ENCODE data around the gene PMF1. TPM values are rescaled to one million over a fixed set of nuclear protein-coding genes. Genes with fewer than 3 reads are reported as not detected.
A peak's percentile ranks its signal among the peaks of the same experiment; 100 is the strongest.

Gene PMF1
- total and polyA plus RNA-seq, 4 donors, result 24.7 to 63.5 (median 36.9) TPM

DNA sequence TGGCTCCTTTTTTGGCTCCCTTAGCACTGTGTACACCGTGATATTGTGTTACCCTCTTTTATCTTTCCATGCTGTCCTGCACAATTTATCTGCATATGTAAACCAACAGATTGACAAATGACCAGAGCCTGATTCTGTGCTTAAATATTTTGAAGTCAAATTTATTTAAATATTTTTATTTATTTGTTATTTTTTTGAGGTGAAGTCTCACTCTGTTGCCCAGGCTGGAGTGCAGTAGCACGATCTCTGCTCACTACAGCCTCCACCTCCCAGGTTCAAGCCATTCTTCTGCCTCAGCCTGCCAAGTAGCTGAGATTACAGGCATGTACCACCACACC lies 12.8 kb downstream of the PMF1 start:
- no peak for TF ChIP-seq HNF4G (IDR thresholded peaks at IDR 0.05)
- TF ChIP-seq, protein P1, sequence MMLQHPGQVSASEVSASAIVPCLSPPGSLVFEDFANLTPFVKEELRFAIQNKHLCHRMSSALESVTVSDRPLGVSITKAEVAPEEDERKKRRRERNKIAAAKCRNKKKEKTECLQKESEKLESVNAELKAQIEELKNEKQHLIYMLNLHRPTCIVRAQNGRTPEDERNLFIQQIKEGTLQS (IDR thresholded peaks at IDR 0.05), result no peak
- TF ChIP-seq, protein P2, sequence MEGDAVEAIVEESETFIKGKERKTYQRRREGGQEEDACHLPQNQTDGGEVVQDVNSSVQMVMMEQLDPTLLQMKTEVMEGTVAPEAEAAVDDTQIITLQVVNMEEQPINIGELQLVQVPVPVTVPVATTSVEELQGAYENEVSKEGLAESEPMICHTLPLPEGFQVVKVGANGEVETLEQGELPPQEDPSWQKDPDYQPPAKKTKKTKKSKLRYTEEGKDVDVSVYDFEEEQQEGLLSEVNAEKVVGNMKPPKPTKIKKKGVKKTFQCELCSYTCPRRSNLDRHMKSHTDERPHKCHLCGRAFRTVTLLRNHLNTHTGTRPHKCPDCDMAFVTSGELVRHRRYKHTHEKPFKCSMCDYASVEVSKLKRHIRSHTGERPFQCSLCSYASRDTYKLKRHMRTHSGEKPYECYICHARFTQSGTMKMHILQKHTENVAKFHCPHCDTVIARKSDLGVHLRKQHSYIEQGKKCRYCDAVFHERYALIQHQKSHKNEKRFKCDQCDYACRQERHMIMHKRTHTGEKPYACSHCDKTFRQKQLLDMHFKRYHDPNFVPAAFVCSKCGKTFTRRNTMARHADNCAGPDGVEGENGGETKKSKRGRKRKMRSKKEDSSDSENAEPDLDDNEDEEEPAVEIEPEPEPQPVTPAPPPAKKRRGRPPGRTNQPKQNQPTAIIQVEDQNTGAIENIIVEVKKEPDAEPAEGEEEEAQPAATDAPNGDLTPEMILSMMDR (IDR thresholded peaks at IDR 0.05; ENCODE audit: low read depth, low read length, missing input control), result no peak
- no peak for TF ChIP-seq EGR1 (IDR thresholded peaks at IDR 0.05; ENCODE audit: low read depth in 2 of 2)
- TF ChIP-seq HNF4A (conservative IDR thresholded peaks at IDR 0.05), result no peak
- TF ChIP-seq YY1 (IDR thresholded peaks at IDR 0.05), result peak; percentile 2
- TF ChIP-seq, protein P3, sequence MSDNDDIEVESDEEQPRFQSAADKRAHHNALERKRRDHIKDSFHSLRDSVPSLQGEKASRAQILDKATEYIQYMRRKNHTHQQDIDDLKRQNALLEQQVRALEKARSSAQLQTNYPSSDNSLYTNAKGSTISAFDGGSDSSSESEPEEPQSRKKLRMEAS (IDR thresholded peaks at IDR 0.05), result peak; percentile 2
- TF ChIP-seq FOXA1 (IDR thresholded peaks at IDR 0.05), result no peak
- no peak for TF ChIP-seq TAF1 (conservative IDR thresholded peaks at IDR 0.05)
- no peak overlapping the region for H3K27ac ChIP-seq (ENCODE audit: low read depth in 1 of 2, low read length in 2 of 2)
- WGBS, result 6% methylated on average over 2 of the region's 2 CpGs
- DNase-seq (ENCODE audit: low spot score), result no peak
- H3K9ac ChIP-seq (ENCODE audit: low read depth in 1 of 2, low read length in 2 of 2), result no peak overlapping the region
- peaks cover 0 to 10% (median 2%) of the 10 kb centered on the region in 4 donors for H3K4me1 ChIP-seq (ENCODE audit: control insufficient read depth in 4 of 4, insufficient read depth in 4 of 4, low read length in 3 of 4)
- no peaks in the 10 kb centered on the region for H3K9me3 ChIP-seq (ENCODE audit: control insufficient read depth in 4 of 4, low read length in 3 of 4)
- H3K36me3 ChIP-seq (ENCODE audit: control insufficient read depth in 4 of 4, insufficient read depth in 3 of 4, low read depth in 1 of 4, low read length in 3 of 4), result peaks cover 2 to 39% (median 23%) of the 10 kb centered on the region in 4 donors
- no peak overlapping the region for H3K4me3 ChIP-seq (ENCODE audit: low read depth in 1 of 3, low read length in 3 of 3)
- no peaks in the 10 kb centered on the region for H3K27me3 ChIP-seq (ENCODE audit: control insufficient read depth in 4 of 4, insufficient read depth in 4 of 4, low read length in 3 of 4)

DNA sequence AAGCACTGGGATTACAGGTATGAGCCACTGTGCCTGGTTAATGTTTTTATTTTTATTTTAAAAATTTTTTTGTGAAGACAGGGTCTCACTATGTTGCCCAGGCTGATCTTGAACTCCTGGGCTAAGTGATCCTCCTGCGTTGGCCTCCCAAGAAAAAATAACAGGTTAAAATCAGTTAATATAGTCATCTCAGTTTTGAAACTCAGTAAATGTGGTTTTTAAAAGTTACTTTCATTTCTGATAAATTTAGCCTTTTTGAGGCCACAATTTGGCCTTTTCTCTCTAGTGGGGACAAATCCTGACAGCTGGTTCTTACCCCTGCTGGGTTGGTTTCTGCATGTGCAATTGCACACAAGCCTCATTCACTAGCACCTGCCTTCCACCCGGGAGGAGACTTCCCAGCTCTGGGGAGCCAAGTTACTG lies 13.3 kb downstream of the PMF1 start:
- H3K27me3 ChIP-seq (ENCODE audit: control insufficient read depth in 4 of 4, insufficient read depth in 4 of 4, low read length in 3 of 4), result no peaks in the 10 kb centered on the region
- H3K36me3 ChIP-seq (ENCODE audit: control insufficient read depth in 4 of 4, insufficient read depth in 3 of 4, low read depth in 1 of 4, low read length in 3 of 4), result peaks cover 2 to 34% (median 22%) of the 10 kb centered on the region in 4 donors
- TF ChIP-seq NR2F2 (IDR thresholded peaks at IDR 0.05) (no peak), FOXA2 (IDR thresholded peaks at IDR 0.05) (no peak), EGR1 (IDR thresholded peaks at IDR 0.05; ENCODE audit: low read depth in 2 of 2) (no peak), RXRA (IDR thresholded peaks at IDR 0.05) (no peak), RAD21 (IDR thresholded peaks at IDR 0.05) (no peak), YY1 (IDR thresholded peaks at IDR 0.05) (no peak), GABPA (IDR thresholded peaks at IDR 0.05 in 1 of 2, conservative IDR thresholded peaks at IDR 0.05 in 1 of 2) (no peak), SP1 (IDR thresholded peaks at IDR 0.05) (no peak), FOXA1 (IDR thresholded peaks at IDR 0.05) (no peak), TAF1 (conservative IDR thresholded peaks at IDR 0.05) (no peak), JUND (IDR thresholded peaks at IDR 0.05) (no peak), HNF4A (conservative IDR thresholded peaks at IDR 0.05) (no peak), HNF4G (IDR thresholded peaks at IDR 0.05) (no peak)
- TF ChIP-seq, protein P2 (IDR thresholded peaks at IDR 0.05; ENCODE audit: low read depth, low read length, missing input control), result no peak
- TF ChIP-seq, protein P3 (IDR thresholded peaks at IDR 0.05), result no peak
- TF ChIP-seq, protein P4, sequence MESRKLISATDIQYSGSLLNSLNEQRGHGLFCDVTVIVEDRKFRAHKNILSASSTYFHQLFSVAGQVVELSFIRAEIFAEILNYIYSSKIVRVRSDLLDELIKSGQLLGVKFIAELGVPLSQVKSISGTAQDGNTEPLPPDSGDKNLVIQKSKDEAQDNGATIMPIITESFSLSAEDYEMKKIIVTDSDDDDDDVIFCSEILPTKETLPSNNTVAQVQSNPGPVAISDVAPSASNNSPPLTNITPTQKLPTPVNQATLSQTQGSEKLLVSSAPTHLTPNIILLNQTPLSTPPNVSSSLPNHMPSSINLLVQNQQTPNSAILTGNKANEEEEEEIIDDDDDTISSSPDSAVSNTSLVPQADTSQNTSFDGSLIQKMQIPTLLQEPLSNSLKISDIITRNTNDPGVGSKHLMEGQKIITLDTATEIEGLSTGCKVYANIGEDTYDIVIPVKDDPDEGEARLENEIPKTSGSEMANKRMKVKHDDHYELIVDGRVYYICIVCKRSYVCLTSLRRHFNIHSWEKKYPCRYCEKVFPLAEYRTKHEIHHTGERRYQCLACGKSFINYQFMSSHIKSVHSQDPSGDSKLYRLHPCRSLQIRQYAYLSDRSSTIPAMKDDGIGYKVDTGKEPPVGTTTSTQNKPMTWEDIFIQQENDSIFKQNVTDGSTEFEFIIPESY (IDR thresholded peaks at IDR 0.05), result no peak
- TF ChIP-seq, protein P5, sequence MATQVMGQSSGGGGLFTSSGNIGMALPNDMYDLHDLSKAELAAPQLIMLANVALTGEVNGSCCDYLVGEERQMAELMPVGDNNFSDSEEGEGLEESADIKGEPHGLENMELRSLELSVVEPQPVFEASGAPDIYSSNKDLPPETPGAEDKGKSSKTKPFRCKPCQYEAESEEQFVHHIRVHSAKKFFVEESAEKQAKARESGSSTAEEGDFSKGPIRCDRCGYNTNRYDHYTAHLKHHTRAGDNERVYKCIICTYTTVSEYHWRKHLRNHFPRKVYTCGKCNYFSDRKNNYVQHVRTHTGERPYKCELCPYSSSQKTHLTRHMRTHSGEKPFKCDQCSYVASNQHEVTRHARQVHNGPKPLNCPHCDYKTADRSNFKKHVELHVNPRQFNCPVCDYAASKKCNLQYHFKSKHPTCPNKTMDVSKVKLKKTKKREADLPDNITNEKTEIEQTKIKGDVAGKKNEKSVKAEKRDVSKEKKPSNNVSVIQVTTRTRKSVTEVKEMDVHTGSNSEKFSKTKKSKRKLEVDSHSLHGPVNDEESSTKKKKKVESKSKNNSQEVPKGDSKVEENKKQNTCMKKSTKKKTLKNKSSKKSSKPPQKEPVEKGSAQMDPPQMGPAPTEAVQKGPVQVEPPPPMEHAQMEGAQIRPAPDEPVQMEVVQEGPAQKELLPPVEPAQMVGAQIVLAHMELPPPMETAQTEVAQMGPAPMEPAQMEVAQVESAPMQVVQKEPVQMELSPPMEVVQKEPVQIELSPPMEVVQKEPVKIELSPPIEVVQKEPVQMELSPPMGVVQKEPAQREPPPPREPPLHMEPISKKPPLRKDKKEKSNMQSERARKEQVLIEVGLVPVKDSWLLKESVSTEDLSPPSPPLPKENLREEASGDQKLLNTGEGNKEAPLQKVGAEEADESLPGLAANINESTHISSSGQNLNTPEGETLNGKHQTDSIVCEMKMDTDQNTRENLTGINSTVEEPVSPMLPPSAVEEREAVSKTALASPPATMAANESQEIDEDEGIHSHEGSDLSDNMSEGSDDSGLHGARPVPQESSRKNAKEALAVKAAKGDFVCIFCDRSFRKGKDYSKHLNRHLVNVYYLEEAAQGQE (IDR thresholded peaks at IDR 0.05), result no peak
- TF ChIP-seq, protein P1 (IDR thresholded peaks at IDR 0.05), result no peak
- no peaks in the 10 kb centered on the region for H3K9me3 ChIP-seq (ENCODE audit: control insufficient read depth in 4 of 4, low read length in 3 of 4)
- WGBS, result 73% methylated on average over 2 of the region's 2 CpGs
- H3K27ac ChIP-seq (ENCODE audit: low read depth in 1 of 2, low read length in 2 of 2), result no peak overlapping the region
- no peak overlapping the region for H3K9ac ChIP-seq (ENCODE audit: low read depth in 1 of 2, low read length in 2 of 2)
- peaks cover 0 to 10% (median 2%) of the 10 kb centered on the region in 4 donors for H3K4me1 ChIP-seq (ENCODE audit: control insufficient read depth in 4 of 4, insufficient read depth in 4 of 4, low read length in 3 of 4)
- no peak overlapping the region for H3K4me3 ChIP-seq (ENCODE audit: low read depth in 1 of 3, low read length in 3 of 3)
- no peak for DNase-seq (ENCODE audit: low spot score)

Measured in liver (tissue), 9 donors.